GM21423 (cell line): ENCODE data around the gene PRICKLE4.
"Not testable (repeated sequence)": the region's sequence is repeated elsewhere in the genome, so short reads cannot be mapped to it uniquely, and the experiment has no call there.

Experiments
- ATAC-seq: cut with Tn5 transposase; IDR thresholded peaks from one replicate; pipeline ENCODE4 v1.9.1; 2021; ENCODE audit warnings: mild to moderate bottlenecking, moderate library complexity; ENCODE audit not compliant: unreplicated experiment

Gene PRICKLE4

DNA sequence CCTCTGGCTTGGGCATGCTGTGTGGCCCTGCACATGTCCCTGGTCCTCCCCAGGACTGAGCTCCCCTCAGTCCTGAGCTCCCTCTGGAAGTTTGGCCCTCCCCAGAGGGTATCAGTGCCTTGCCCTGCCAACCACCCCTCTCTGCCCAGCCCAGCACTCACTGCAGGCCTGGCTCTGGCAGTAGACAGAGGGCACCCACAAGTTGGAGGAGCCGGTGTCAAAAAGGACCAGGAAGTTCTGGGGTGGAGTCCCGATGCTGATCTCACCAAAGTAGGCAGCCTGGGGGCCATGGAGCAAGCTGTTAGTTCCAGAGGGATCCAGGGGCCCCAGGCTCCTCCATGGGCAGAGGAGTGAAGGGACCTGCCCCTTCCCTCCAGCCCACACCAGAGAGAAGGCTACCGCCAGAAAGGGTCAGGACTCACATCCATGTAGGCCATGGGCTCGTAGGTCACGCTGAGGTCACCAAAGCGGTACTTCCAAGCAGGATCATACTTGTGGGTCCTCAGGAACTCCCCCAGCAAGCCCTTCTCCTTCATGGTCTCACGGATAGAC lies 36.3 kb upstream of the PRICKLE4 start:
- no peak for ATAC-seq

DNA sequence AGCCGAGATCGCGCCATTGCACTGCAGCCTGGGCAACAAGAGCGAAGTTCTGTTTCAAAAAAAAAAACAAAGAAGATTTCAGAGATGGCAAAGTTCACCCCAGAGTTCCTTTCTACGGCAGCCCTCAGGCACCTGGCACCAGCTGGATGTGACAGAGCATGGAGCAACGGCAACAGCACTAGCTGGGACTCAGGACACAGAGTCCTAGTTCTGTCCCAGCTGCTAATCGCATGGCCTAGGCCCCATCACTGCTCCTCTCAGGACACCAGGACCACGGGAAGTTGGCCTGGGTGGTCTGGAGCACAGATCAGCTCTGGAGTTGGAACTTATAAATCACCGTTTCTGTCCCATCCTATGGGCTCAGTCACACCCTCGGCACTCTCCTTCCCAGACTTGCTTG lies 34.5 kb upstream of the PRICKLE4 start:
- ATAC-seq, result no peak

DNA sequence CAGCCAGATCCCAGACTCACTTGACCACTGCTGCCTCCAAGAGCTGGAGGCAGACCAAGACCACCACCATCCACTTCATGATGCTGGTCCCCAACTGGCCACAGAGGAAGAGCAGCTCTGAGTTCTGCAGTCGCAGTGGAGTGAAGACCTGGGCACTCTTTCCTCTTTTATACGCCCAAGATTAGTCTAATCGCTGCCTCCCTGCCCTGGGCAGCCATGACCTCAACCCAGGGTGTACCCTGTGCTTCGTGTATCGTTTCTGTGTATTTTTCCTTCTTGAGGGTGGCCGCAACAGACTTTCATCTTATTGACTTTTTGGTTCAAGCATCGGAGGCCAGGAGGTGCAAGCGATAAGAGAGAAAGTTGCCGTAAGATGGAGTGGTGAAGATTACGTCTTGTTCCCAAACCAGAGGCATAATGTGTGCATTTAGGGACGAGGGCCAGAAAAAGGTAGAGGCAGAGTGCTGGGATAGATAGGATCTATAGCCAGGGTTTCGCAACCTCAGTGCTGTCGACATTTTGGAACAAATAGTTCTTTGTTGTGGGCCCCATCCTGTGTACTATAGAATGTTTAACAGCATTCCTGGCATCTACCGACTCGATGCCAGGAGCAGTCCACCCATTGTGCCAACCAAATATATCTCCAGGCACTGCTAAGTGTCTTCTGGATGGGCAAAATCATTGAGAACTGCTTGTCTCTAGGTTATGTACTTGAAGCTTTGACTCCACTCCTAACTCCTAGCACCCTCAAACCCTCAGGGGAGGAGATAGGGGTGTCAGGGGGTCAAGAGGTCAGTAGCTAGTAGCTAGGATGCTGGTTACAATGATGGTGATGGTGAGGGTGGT lies 33.1 kb upstream of the PRICKLE4 start, which contains the start of gene PGC:
Gene PGC (minus strand): TSS at position 142 of the 846 bp plus-strand sequence. CDS start 63 bp downstream, at position 79.
- no peak for ATAC-seq

DNA sequence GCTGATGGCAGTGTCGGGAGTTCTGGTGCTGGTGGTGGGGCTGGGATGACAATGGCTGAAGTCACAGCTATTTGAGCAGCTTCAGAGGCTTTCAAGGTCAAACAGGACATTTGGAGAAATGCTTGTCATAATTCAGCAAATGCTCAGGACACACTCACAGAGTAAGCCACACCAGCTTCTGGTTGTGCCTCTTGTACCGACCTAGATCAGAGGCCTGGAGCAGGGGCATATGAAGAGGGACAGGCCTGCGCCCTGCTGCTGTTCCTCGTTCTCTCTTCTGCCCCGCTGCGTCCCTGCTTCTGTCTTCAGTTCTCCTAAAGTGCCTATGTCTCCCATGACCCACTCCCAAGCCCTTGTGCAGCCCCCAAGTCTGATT lies 32.5 kb upstream of the PRICKLE4 start:
- ATAC-seq, result no peak

DNA sequence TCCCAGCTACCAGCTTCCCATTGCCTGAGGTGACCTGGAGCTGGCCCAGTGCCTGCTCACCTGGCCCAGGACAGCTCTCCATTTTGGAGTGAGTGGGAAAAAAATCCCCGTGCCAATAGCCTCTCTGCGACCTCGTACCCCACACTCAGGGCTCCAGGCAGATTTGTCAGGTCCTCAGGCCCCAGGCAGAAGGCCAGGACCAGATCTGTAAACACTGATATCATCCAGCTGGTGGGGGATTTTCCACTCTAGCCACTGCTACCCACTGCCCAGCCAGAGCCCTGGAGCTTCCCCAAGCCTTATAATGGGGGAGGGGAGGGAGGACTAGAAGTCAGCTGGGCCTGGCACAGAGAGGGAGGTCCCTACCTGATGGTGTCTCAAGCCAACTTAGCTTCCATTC lies 32.0 kb upstream of the PRICKLE4 start:
- no peak for ATAC-seq

DNA sequence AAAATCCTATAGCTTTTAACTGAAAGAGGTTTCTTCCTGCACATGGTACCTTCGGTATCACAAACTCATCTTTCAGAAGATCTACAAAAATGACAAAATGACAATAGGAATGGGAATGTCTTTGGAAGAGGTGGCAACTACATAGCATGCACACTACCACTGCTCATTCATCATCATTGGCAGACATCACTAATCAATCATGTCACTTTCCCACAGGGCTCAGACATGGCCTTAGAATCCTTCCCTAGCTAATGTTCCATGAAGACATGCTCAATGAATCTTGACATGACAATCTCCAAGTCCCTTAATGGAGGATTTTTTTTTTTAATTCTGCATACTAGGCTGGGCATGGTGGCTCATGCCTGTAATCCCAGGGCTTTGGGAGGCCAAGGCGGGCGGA lies 30.2 kb upstream of the PRICKLE4 start:
- no peak for ATAC-seq

DNA sequence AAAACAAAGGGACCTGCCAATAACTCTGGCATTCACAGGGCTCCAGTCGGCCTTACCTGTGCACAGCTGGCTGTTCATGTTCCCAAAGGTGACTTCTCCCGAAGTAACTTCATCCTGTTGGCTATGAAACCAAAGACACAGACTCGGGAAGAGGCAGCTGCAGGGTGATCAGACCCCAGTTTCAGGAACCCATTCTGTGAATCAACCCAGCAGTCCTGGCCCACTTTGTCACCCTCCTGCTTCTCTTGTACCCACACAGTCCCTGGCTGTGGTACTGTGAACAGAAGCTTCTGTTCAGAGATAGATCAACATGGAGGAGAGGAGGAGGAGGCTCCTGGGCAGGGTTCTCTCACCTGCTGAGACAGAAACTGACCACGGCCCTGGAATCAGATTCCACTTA lies 24.7 kb upstream of the PRICKLE4 start:
- ATAC-seq, result no peak

DNA sequence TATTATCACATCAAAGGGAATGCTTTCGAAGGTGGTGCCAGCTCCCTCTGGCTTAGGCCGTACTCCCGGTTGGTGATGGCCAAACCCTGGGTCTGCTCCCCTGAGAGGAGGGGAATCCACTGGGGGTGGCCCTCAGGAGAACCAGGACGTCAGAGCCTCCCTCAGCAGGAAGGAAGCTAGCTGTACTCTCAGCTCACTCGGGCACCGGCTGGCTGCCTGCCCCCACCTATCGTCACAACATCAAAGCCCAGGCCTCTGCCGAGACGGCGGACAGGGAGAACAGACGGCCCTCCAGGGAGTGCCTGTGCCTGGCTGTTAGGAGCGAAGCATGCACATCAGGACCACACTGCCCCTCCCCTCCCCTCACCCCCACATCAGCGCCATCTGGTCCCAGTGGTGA lies 24.2 kb upstream of the PRICKLE4 start:
- no peak for ATAC-seq

DNA sequence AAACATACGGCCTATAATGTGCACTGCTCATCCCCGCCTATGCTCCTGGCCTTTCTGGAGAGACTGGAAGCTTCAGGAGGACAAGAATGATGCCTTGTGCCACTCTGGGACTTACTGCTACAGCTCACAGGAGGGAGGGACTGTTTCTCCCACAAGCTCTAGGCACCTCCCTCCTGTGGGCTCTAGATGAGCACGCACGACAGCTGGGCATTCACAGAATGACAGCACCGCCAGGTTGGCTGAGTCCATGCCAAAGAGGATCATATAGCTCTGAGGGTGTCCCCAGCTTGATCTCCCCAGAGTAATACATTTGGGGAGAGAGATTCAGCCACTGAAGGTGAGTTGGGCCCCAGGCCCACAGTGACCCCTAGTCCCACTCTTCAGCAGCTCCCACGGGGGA lies 23.3 kb upstream of the PRICKLE4 start:
- no peak for ATAC-seq

DNA sequence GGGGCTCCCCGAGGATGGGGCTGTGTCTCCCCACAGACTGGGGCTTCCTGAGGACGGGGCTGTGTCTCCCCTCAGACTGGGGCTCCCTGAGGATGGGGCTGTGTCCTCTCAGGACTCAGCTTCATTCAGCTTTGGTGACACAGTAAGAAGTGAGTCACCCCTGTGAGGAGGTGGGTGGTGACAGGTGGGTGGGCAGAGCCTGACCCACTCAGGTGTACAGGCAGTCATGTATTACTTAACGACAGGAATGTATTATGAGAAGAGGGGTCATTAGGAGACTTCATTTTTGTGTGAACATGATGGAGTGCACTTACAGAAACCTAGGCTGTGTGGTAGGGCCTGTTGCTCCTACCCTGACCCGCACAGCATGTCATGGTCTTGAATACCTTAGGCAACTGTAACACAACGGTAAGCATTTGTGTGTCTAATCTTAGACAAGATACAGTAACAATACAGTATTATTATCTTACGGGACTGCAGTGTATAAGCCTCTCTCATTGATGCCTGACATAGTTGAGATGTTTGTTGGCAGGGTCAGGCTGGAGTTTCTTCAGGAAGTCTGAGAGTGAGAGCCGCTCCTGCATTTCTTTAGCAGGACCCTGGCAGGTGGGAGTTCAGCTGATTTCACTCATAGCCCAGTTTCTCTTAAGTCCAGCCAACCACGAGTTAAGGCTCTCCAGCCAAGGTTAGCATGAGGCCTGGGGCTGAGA lies 22.5 kb upstream of the PRICKLE4 start:
- no peak for ATAC-seq

DNA sequence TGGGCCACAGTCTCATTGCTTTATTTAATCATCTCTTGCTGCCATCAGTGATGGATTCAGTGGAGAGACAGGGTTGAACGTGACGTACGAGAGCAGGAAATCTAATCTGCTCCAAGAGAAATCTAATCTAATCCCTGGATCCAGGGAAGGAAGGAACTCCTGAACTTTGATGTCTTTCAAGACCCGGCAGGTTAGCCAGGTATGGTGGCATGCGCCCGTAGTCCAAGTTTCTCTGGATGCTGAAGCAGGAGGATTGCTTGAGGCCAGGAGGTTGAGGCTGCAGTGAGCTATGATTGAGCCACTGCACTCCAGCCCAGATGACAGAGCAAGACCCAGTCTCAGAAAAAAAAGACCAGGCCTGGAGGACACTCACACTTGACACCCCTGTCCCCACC lies 21.9 kb upstream of the PRICKLE4 start:
- ATAC-seq, result no peak

DNA sequence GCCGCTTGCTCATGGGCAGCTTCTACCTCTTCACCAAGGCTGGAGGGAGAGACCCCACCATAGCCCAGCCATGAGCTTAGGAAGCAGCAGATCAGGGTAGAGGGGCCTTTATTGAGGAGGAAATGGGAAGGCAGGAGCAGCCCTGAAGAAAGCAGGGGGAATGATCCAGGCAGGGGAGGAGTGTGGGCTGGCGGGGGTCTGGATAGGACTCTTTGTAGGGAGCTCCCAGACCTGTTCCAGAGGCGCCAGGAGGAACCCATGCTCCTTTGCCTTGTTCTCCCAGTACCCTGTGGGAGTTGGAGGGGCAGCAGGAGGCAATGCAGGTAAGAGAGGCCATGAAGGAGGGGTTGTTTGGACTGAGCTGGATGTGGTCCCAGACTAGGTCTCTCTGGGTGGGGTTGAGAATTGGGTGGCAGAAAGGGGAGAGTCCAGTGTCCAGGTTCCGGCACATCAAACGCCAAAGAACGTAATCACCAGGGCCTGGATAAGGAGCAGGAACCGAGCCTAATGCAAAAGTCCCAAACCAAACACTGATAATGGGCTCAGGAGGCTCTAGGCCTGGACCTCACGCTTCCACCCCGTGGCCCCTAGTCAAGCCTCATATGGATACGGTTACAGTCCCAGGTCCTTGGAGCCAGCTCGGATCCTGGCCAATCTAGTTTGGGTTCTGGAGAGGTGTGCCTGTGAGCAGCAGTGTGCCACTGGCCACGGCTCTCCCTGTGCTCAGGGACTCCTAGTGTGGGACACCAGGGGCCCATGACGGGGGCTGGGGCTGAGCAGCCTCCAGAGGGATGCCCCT lies 21.3 kb upstream of the PRICKLE4 start:
- ATAC-seq, result no peak

DNA sequence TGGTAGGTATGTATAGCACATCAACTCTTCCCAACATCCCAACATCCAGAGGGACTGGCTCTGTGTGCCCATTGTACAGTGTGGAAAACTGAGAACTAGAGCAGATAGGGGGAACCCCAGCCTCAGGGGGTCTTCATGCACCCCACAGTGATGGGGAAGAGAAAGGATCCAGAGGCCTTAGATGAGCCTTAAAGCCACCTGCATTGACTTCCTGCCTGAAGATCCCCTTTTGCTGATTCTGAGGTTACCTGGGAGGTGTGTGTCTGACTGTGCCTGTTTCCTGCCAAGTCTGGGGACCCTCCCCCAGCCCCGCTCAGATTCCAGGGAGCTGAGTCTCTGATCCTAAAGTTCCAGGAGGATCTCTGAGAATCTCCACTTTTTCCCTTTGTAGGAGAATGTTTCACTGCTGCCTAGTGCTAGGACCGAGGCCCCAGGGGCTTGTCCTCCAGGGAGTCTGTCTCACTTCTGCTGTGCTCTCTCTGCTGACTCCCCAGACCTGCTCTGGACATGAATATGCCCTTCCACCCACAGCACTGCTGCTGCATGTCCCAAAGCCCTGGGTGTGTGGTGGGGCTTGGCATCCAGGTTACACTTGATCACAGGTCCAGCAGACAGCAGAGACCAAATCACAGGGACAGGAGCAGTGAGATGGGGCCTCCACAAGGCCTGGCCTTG lies 20.5 kb upstream of the PRICKLE4 start:
- no peak for ATAC-seq

DNA sequence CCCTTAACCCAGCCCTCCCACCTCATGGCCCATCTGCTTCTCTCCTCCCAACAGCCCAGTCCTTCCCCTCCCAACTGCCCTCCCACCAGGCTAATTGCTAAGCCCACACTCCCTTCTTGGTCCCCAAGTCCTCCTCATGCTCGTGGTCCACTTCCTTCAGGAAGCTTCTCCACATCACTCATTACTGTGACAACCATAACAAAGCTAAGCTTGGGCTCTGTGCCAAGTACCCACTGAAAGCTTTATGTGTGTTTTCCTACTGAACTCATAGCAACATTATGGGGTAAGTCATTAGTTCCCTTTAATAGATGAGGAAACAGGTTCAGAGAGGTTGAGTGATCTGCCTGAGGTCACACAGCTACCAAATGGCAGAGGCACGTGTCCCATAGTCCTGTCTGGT lies 17.1 kb upstream of the PRICKLE4 start:
- ATAC-seq, result no peak

DNA sequence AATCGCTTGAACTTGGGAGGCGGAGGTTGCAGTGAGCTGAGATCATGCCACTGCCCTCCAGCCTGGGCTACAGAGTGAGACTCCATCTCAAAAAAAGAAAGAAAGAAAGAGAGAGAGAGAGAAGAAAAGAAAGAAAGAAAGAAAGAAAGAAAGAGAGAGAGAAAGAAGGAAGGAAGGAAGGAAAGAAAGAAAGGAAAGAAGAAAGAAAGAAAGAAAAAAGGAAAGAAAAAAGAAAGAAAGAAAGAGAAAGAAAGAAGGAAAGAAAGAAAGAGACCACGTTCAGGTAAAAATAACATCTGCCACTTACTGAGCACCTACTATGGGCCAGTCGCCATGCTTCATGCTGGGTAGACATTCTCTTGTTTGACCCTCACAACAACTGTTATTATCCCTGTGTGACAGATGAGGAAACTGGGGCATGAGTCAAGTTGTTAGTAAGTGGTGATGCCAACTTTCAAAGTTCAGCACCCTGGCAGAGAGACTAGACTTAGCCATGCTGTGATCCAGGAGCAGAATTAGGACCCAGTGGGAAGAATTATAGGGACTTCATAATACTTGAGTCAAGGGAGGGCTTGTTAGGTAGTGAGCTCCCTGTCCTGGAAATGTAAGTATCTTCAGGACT lies 14.4 kb upstream of the PRICKLE4 start:
- not testable (repeated sequence) for ATAC-seq

DNA sequence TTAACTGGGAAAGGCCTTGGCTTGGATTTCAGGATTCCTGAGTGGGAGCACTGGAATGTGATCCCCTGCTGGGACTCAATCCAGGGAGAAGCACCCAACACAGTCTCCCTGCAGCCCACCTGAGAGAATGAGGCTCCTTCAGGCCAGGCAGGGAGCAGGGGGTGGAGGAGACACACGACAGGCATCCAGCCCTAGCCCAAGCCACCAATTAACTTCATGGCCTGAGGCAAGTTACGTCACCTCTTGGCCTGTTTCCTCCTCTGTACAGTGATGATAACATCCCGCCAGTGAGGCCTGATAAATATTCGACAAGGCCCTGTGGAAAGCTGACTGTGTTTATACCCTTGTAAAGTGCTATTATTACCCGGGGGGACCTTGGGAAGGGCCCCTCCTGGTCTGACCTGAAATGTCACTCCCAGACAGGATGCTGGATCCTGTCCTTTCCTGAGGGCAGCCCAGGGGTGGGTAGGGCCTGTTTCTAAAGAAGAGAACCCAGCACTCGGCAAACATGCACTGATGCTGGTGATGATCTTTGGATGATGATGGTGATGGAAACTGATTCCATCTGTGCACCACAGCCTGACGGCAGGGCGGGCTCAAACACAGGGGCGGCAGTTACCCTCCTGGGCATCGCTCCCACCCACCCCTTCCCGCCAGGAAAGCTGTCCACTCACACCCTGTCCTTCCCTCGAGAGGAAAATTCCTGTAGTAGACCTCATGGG lies 13.3 kb upstream of the PRICKLE4 start:
- no peak for ATAC-seq

DNA sequence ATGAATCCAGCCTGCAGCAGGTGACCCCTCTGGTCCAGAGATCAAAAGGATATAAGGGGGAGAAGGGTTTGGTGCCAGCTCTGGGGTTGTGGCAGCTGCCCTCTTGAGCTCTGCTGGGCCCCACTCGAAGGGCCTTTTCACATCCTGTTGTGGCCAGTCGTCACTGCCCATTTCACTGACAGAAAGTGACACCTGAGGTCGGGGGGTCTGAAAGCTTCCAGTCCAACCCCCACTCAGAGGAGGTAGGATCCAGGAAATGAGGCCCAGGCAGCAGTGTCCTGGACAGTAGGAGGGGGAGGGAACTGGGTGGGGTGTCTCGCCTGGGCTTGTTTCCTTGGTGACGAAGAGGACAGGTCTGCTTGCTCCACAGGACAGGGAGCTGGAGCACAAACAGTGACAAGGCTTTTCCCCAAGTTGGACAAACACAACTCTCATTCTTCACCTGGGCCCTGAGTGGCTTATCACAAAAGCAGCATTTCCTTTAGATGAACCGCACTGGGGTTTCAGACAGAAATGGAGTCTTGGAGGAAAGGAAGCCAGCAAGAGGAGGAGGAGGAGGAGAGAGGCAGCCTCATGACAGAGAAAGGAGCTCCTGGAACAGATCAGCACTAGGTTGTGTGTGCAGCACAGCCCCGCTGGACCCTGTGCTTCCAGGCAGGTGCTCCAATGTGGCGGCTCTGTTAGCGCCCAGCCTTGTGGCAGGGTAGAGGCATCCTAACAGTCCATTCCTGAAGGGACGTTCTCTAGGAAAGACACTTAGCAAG lies 11.9 kb upstream of the PRICKLE4 start:
- no peak for ATAC-seq

DNA sequence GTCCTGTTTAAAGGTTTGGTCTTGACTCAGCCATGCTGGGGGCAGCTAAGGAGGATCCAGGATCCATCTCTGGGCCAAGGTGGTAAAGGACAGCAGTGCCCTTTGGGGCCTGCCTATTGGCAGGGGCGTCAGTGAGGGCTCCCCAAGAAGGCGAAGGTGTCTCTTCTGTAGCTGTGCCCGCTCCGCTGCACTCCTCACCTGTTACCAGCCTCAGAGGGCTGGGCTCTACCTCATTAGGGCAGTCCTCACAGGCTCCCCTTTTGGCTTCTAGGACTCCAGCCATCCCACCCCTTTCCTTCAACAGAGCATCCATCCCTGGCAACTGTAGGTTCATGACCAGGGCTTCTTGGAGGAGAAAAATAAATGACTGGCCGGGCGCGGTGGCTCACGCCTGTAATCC lies 11.2 kb upstream of the PRICKLE4 start:
- ATAC-seq, result no peak
